Fibroblast of villous mesenchyme (primary cell): ENCODE measurements around the gene CEP250. TPM values are rescaled to one million over a fixed set of nuclear protein-coding genes. Genes with fewer than 3 reads are reported as not detected.

Source experiments
- DNase-seq: peaks from one replicate; pipeline ENCODE4 v3.0.0-alpha.2; 2010; ENCODE audit warnings: low read depth
- H3K4me3 ChIP-seq: 2 replicates; pipeline ENCODE4 v1.5.1; 2011; ENCODE audit warnings: low read depth, mild to moderate bottlenecking, low read length
- total RNA-seq: library from RNA; depleted of rRNA; stranded (reverse); fragments of >200 nt; gene quantifications from 2 replicates; pipeline ENCODE4 v1.2.3, GENCODE V29; 2012
- TF ChIP-seq, protein P1 (sequence below): IDR thresholded peaks from 2 replicates; pipeline ENCODE4 v1.5.1; 2012; ENCODE audit warnings: low read depth, mild to moderate bottlenecking, low read length; ENCODE audit not compliant: insufficient read depth

The CEP250 gene
- total RNA-seq, 1 donor: 22.0 TPM

DNA sequence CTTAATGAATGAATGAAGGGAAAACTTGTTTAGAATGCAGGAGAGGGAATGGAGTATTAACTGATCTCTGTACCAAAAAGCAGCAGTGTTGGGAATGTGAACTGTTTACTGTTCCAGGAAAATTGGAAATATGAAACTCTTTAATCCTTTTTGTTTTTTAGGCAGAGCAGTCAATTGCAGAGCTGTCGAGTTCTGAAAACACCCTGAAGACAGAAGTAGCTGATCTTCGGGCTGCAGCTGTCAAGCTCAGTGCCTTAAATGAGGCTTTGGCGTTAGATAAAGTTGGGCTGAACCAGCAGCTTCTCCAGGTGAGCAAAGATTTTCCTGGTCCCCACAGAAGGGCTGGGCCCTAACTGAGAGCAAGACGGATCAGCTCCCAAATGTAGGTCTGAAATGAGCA is 20.9 kb downstream of the CEP250 start:
- TF ChIP-seq, protein P1, sequence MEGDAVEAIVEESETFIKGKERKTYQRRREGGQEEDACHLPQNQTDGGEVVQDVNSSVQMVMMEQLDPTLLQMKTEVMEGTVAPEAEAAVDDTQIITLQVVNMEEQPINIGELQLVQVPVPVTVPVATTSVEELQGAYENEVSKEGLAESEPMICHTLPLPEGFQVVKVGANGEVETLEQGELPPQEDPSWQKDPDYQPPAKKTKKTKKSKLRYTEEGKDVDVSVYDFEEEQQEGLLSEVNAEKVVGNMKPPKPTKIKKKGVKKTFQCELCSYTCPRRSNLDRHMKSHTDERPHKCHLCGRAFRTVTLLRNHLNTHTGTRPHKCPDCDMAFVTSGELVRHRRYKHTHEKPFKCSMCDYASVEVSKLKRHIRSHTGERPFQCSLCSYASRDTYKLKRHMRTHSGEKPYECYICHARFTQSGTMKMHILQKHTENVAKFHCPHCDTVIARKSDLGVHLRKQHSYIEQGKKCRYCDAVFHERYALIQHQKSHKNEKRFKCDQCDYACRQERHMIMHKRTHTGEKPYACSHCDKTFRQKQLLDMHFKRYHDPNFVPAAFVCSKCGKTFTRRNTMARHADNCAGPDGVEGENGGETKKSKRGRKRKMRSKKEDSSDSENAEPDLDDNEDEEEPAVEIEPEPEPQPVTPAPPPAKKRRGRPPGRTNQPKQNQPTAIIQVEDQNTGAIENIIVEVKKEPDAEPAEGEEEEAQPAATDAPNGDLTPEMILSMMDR: no peak
- DNase-seq: no peak
- H3K4me3 ChIP-seq: no peak overlapping the region

DNA sequence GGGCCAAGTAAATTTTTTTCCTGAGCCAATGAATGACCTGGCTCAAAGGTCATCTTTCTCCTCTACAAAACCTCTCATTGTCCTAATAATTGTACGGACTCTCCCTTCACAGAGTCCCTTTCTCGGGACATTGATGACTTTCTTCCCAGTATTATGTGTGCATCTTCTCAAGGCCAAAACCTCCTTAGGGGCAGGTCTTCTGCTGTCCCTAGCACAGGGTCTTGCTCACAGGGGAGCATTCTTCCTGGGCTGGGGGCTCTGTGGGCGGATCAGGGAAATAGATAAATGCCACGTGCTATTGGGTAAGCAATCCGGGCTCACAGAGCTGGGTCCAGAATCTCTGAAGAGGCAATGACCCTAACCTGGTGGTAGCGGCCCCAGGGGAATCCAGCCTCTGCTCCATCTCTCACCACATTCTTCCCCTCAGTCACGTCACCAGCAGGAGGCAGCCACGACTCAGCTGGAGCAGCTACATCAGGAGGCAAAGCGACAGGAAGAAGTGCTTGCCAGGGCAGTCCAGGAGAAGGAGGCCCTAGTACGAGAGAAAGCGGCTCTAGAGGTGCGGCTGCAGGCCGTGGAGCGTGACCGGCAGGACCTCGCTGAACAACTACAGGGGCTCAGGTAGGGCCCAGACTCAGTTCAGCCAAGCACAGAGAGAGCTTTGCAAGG is 23.5 kb downstream of the CEP250 start:
- no peak for DNase-seq
- no peak overlapping the region for H3K4me3 ChIP-seq
- TF ChIP-seq, protein P1: peak; percentile 8

DNA sequence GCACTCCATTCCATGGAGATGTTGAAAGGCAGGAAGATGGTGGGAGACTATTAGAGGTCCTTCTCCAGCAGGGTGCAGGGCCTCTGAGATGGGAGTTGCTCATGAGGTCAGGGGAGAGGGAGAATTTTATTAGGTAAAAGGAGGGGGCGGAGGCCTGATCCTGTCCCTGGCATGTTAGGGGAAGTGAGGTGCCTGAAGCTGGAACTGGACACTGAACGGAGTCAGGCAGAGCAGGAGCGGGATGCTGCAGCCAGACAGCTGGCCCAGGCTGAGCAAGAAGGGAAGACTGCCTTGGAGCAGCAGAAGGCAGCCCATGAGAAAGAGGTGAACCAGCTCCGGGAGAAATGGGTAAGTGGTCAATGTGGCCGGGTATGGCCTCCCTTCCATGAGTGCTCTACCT is 24.4 kb downstream of the CEP250 start:
- no peak overlapping the region for H3K4me3 ChIP-seq
- DNase-seq: no peak
- TF ChIP-seq, protein P1: no peak

DNA sequence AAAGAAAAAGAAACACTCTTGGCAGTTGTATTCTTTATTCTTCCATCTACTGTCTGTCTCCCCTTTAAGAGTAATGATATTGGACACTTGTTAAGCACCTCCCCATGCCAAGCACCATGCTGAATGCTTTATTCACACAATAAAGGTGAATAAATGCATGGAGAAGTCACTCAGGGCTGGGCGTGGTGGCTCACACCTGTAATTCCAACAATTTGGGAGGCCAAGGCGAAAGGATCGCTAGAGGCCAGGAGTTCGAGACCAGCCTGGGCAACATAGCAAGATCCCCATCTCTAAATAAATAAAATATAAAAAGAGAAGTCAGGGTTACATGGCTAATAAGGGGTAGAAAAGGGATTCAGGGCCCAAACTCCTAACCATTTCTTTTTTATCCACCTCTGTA is 32.1 kb downstream of the CEP250 start:
- TF ChIP-seq, protein P1: no peak
- no peak for DNase-seq
- H3K4me3 ChIP-seq: no peak overlapping the region

DNA sequence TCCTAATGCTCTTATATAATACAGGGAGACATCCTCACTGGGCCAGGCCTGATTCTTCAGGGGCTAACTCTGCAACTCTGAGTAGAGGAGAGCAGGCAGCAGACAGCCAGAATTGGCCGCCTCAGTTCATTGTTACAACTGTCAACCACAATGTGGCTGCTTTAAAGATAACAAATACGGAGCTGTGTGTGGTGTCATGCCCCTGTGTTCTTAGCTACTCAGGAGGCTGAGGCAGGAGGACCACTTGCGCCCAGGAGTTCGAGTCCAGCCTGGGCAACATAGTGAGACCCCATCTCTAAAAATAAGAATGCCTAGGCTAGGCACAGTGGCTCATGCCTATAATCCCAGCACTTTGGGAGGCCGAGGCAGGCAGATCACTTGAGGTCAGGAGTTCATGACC is 34.3 kb downstream of the CEP250 start:
- no peak for DNase-seq
- no peak overlapping the region for H3K4me3 ChIP-seq
- TF ChIP-seq, protein P1: no peak

DNA sequence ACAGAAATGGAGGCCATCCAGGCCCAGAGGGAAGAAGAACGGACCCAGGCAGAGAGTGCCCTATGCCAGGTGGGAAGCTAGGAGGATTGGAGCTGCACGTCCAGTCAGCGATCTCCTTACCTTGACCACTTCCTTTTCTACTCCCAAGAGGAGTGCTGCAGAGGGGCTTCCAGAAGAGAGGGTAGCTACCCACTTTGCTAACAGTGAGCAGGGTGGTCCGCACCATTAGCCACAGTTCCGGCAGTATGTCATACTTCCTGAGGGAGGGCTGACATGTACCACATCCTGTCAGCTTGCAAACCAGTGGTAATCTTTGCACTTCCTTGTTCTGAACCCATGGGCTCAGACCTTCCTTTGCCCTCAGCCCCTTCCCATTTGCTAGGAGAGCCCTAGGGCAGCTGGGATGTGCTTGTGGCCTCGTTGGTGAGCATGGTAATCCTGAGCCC is 35.4 kb downstream of the CEP250 start:
- TF ChIP-seq, protein P1: no peak
- DNase-seq: no peak

DNA sequence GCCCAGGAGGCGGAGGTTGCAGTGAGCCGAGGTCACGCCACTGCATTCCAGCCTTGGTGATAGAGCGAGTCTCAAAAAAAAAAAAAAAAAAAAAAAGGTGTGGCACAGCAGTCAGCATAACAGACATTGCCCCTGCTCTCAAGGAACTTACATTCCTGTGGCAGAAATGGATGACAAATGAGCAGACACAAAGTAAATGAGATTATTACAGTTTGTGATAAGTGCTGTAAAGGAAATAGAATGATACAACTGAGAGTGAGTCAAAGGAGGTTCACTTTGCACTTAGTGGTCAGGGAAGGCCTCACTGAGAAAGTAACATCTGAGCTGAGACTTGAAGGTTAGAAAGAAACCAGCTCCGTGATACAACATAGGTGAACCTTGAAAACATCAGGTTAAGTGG is 36.4 kb downstream of the CEP250 start:
- no peak overlapping the region for H3K4me3 ChIP-seq
- peak; percentile 9 for DNase-seq
- TF ChIP-seq, protein P1: no peak

More for the DNA sequence above, 35.4 kb downstream of the CEP250 start:
- no peak overlapping the region for H3K4me3 ChIP-seq
